NCI-H345 treated with DMSO at 0.1 percent for 48 hours (cell line): ENCODE measurements around the gene GABRB1.

ENCODE experiments used
- DNase-seq: peaks from one replicate; lab custom pipeline; 2025; ENCODE audit not compliant: unreplicated experiment; lab: John Stamatoyannopoulos, UW

The GABRB1 gene

GRCh38 chr4:47031011-47031678 is at the start of gene GABRB1:
Gene GABRB1 (plus strand): TSS chr4:47031567.
- no peak for DNase-seq

- DNase-seq: no peak
Observed at GRCh38 chr4:46984781-46985180, 46.6 kb upstream of the GABRB1 start.

- no peak for DNase-seq
Observed at GRCh38 chr4:46986922-46987638, 44.3 kb upstream of the GABRB1 start.

- DNase-seq: no peak
Observed at GRCh38 chr4:46992338-46992737, 39.0 kb upstream of the GABRB1 start.

- DNase-seq: no peak
Observed at GRCh38 chr4:46993075-46994006, 38.0 kb upstream of the GABRB1 start, which contains the start of gene GABRA4. Gene GABRA4 (minus strand): TSS chr4:46993581. CDS start chr4:46993424, 157 bp downstream.

- DNase-seq: no peak
Observed at GRCh38 chr4:46994007-46994405, 37.4 kb upstream of the GABRB1 start.

- DNase-seq: no peak
Observed at GRCh38 chr4:46999566-46999965, 31.8 kb upstream of the GABRB1 start.

- no peak for DNase-seq
Observed at GRCh38 chr4:47000406-47000805, 31.0 kb upstream of the GABRB1 start.

GRCh38 chr4:47002580-47002979 is 28.8 kb upstream of the GABRB1 start:
- no peak for DNase-seq

GRCh38 chr4:47010347-47010911 is 20.9 kb upstream of the GABRB1 start:
- no peak for DNase-seq

GRCh38 chr4:47010912-47011446 is 20.4 kb upstream of the GABRB1 start:
- DNase-seq: no peak

- DNase-seq: no peak
Observed at GRCh38 chr4:47012676-47013075, 18.7 kb upstream of the GABRB1 start.

GRCh38 chr4:47013373-47013772 is 18.0 kb upstream of the GABRB1 start:
- no peak for DNase-seq

- no peak for DNase-seq
Observed at GRCh38 chr4:47017081-47017480, 14.3 kb upstream of the GABRB1 start.

GRCh38 chr4:47017494-47017893 is 13.9 kb upstream of the GABRB1 start:
- DNase-seq: no peak

- no peak for DNase-seq
Observed at GRCh38 chr4:47031751-47032404, 511 bp downstream of the GABRB1 start.

- DNase-seq: no peak
Observed at GRCh38 chr4:47032405-47033106, 1.2 kb downstream of the GABRB1 start.

- DNase-seq: no peak
Observed at GRCh38 chr4:47038263-47038662, 6.9 kb downstream of the GABRB1 start.

- DNase-seq: no peak
Observed at GRCh38 chr4:47040828-47041227, 9.5 kb downstream of the GABRB1 start.

- DNase-seq: no peak
Observed at GRCh38 chr4:47043821-47044220, 12.5 kb downstream of the GABRB1 start.
